Measurements from ENCODE around the gene MICA. TPM values are rescaled to one million over a fixed set of nuclear protein-coding genes. Genes with fewer than 3 reads are reported as not detected.
"Not testable (repeated sequence)": the region's sequence is repeated elsewhere in the genome, so short reads cannot be mapped to it uniquely, and the experiment has no call there.

MICA gene
- total RNA-seq, 1 experiment from 2014 or later = 41.2 TPM

- ChIA-PET POLR2A (ENCODE audit: low non-redundant PET) (interaction anchor here (0.5 kb wide), 1 partner anchor 257 kb away, joined by 7 read pairs; no protein-coding TSS in a partner anchor), CTCF (interaction anchor here (0.6 kb wide), 1 partner anchor 525 kb away, joined by 3 read pairs; no protein-coding TSS in a partner anchor)
- no peaks in the 10 kb centered on the region for H3K4me1 ChIP-seq (ENCODE audit: insufficient read depth, low read length, poor library complexity, severe bottlenecking)
- no peak for DNase-seq (ENCODE audit: low spot score)
- no TSS peak for BruUV-seq (replicated peaks)
- no peak for TF ChIP-seq EZH2 (IDR thresholded peaks at IDR 0.05; ENCODE audit: borderline replicate concordance, low read depth, low read length, poor library complexity, severe bottlenecking)
- no peak for TF ChIP-seq CTCF (conservative IDR thresholded peaks at IDR 0.05; ENCODE audit: low read depth, low read length)
- H3K27ac ChIP-seq (ENCODE audit: low read depth, low read length, poor library complexity, severe bottlenecking) = no peak overlapping the region
- no peaks in the 10 kb centered on the region for H3K36me3 ChIP-seq (ENCODE audit: insufficient read depth, low read length, poor library complexity, severe bottlenecking)
- no peaks in the 10 kb centered on the region for H3K27me3 ChIP-seq (replicated peaks; ENCODE audit: insufficient read depth, low read depth, low read length, poor library complexity)
- intact Hi-C loops (cut with micrococcal nuclease; ENCODE audit: unreplicated experiment) = no loop called here
- no peaks in the 10 kb centered on the region for H3K9me3 ChIP-seq (ENCODE audit: low read depth, low read length, poor library complexity, severe bottlenecking)
- H3K4me3 ChIP-seq (ENCODE audit: low read depth, low read length, poor library complexity, severe bottlenecking) = no peak overlapping the region
Observed at GRCh38 chr6:31394381-31394780, 9.0 kb upstream of the MICA start.

GRCh38 chr6:31395832-31396231 lies 7.6 kb upstream of the MICA start:
- POLR2A ChIA-PET (ENCODE audit: low non-redundant PET) = no interaction called here
- no peaks in the 10 kb centered on the region for H3K27me3 ChIP-seq (replicated peaks; ENCODE audit: insufficient read depth, low read depth, low read length, poor library complexity)
- TF ChIP-seq CTCF (conservative IDR thresholded peaks at IDR 0.05; ENCODE audit: low read depth, low read length) (no peak), EZH2 (IDR thresholded peaks at IDR 0.05; ENCODE audit: borderline replicate concordance, low read depth, low read length, poor library complexity, severe bottlenecking) (no peak)
- intact Hi-C loops (cut with micrococcal nuclease; ENCODE audit: unreplicated experiment) = no loop called here
- CTCF ChIA-PET = no interaction called here
- H3K4me1 ChIP-seq (ENCODE audit: insufficient read depth, low read length, poor library complexity, severe bottlenecking) = no peaks in the 10 kb centered on the region
- no peak overlapping the region for H3K4me3 ChIP-seq (ENCODE audit: low read depth, low read length, poor library complexity, severe bottlenecking)
- H3K27ac ChIP-seq (ENCODE audit: low read depth, low read length, poor library complexity, severe bottlenecking) = no peak overlapping the region
- no TSS peak for BruUV-seq (replicated peaks)
- DNase-seq (ENCODE audit: low spot score) = no peak
- no peaks in the 10 kb centered on the region for H3K36me3 ChIP-seq (ENCODE audit: insufficient read depth, low read length, poor library complexity, severe bottlenecking)
- H3K9me3 ChIP-seq (ENCODE audit: low read depth, low read length, poor library complexity, severe bottlenecking) = no peaks in the 10 kb centered on the region

GRCh38 chr6:31396422-31397152 lies 6.8 kb upstream of the MICA start:
- intact Hi-C loops (cut with micrococcal nuclease; ENCODE audit: unreplicated experiment) = no loop called here
- POLR2A ChIA-PET (ENCODE audit: low non-redundant PET) = interaction anchor here (0.6 kb wide), 1 partner anchor 782 kb away, joined by 6 read pairs; no protein-coding TSS in a partner anchor
- peaks cover 7% of the 10 kb centered on the region for H3K4me1 ChIP-seq (ENCODE audit: insufficient read depth, low read length, poor library complexity, severe bottlenecking)
- H3K4me3 ChIP-seq (ENCODE audit: low read depth, low read length, poor library complexity, severe bottlenecking) = no peak overlapping the region
- no peaks in the 10 kb centered on the region for H3K36me3 ChIP-seq (ENCODE audit: insufficient read depth, low read length, poor library complexity, severe bottlenecking)
- BruUV-seq (replicated peaks) = no TSS peak
- no peaks in the 10 kb centered on the region for H3K9me3 ChIP-seq (ENCODE audit: low read depth, low read length, poor library complexity, severe bottlenecking)
- TF ChIP-seq CTCF (conservative IDR thresholded peaks at IDR 0.05; ENCODE audit: low read depth, low read length) (peak; percentile 89), EZH2 (IDR thresholded peaks at IDR 0.05; ENCODE audit: borderline replicate concordance, low read depth, low read length, poor library complexity, severe bottlenecking) (no peak)
- H3K27me3 ChIP-seq (replicated peaks; ENCODE audit: insufficient read depth, low read depth, low read length, poor library complexity) = no peaks in the 10 kb centered on the region
- peak; percentile 82 for DNase-seq (ENCODE audit: low spot score)
- no peak overlapping the region for H3K27ac ChIP-seq (ENCODE audit: low read depth, low read length, poor library complexity, severe bottlenecking)
- CTCF ChIA-PET = no interaction called here

- intact Hi-C loops (cut with micrococcal nuclease; ENCODE audit: unreplicated experiment); DNase-seq (ENCODE audit: low spot score); H3K4me3 ChIP-seq (ENCODE audit: low read depth, low read length, poor library complexity, severe bottlenecking); BruUV-seq (replicated peaks); H3K27me3 ChIP-seq (replicated peaks; ENCODE audit: insufficient read depth, low read depth, low read length, poor library complexity); CTCF ChIA-PET; H3K9me3 ChIP-seq (ENCODE audit: low read depth, low read length, poor library complexity, severe bottlenecking); H3K27ac ChIP-seq (ENCODE audit: low read depth, low read length, poor library complexity, severe bottlenecking); H3K36me3 ChIP-seq (ENCODE audit: insufficient read depth, low read length, poor library complexity, severe bottlenecking): not testable (repeated sequence)
- POLR2A ChIA-PET (ENCODE audit: low non-redundant PET) = interaction anchor here (0.6 kb wide), 1 partner anchor 782 kb away, joined by 6 read pairs; no protein-coding TSS in a partner anchor
- H3K4me1 ChIP-seq (ENCODE audit: insufficient read depth, low read length, poor library complexity, severe bottlenecking) = peaks cover 13% of the 10 kb centered on the region
Observed at GRCh38 chr6:31397153-31397499, 6.3 kb upstream of the MICA start.

Measured in A673 (cell line).